ENCODE measurements around the gene NIPSNAP3A.
A peak's percentile ranks its signal among the peaks of the same experiment; 100 is the strongest.
"Not testable (repeated sequence)": the region's sequence is repeated elsewhere in the genome, so short reads cannot be mapped to it uniquely, and the experiment has no call there.

The NIPSNAP3A gene

DNA sequence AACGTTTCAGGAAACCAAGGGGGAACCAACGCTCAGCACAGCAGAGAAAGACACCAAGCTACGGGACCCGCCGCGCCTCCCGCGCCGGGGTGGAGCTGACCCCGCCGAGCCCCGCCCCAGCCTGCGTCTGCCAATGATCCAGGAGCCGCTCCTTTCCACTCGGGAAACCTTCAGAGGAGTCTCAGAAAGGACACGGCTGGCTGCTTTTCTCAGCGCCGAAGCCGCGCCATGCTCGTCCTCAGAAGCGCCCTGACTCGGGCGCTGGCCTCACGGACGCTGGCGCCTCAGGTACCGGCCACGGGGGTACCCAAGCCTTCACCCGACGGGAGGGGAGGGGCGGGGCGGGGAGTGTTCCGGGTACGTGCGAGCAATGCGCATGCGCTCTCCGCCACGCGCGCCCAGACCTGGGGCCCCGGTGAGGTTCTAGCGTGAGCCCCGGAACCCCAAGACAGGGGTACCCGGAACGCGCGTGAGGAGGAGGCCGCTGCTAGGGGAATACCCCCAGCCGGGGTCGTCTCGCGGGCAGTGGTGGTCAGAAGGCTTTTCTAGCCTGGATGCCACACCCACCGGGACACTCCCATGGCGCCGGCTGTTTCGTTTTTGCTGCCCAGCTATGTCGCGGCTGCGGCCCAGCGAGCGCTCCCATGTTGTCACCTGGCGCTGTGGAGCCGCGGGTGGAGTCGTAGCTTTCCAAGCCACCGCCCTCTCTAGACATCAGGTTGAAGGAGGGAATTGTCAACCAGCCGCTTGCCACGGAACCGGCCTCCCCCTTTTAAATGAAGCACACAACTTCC lies at the start of gene NIPSNAP3A:
Gene NIPSNAP3A (plus strand): TSS at position 119 of the 794 bp plus-strand sequence. CDS start 110 bp downstream, at position 229.
- peak; percentile 86 for DNase-seq (ENCODE audit: low spot score)

DNA sequence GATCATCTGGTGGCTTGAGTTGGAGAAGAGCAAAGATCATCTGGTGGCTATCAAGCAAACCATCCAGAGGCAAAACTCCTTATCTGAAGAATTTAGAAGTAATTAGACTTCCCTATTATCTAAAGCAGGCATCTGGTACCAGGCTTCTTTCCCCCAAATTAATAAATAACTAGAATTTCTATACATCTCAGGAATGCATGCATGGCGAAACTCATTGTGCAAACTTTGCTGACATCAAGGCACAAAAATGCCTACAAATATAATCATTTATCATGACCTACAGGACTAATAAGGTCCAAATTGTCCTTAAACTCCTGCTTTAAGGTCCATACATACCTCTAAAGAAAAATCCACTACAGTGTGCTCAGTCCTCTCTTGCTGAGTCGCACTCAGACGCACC lies 47.2 kb upstream of the NIPSNAP3A start:
- no peak for DNase-seq (ENCODE audit: low spot score)

DNA sequence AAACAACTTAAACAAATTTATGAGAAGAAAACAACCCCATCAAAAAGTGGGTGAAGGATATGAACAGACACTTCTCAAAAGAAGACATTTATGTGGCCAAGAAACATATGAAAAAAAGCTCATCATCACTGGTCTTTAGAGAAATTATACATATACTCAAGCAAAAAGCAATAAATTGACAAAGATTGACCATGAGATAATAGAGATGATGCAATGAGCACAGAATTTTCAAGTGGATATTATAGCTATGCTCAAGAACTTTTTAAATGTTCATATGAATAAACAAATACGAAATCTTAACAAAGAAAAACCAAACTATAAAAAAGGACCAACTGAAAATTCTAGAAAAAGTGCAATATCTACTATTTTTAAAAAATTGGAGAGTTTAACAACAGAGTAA lies 38.7 kb upstream of the NIPSNAP3A start:
- not testable (repeated sequence) for DNase-seq (ENCODE audit: low spot score)

- DNase-seq (ENCODE audit: low spot score), result no peak
Measured at GRCh38 chr9:104711604-104712003, 35.9 kb upstream of the NIPSNAP3A start.

GRCh38 chr9:104725014-104725413 lies 22.5 kb upstream of the NIPSNAP3A start:
- no peak for DNase-seq (ENCODE audit: low spot score)

- DNase-seq (ENCODE audit: low spot score), result no peak
Measured at GRCh38 chr9:104738452-104738851, 9.0 kb upstream of the NIPSNAP3A start.

DNA sequence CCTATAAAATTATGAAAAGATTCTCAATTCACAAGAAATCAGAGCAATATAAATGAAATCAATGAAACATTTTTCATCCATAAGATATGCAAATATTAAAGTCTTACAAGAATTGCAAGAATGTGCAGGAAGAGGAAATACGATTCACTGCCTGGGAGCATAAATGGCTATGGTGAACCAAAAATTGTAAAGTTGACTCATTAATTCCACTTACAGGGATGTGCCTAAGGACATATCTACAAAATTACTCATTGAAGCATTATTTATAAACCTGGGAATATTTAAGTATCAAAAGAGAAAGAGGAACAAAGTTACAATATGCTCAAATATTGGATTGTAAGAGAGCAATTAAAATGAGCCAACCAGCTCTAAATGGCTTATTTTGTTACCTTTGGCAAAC lies 6.9 kb upstream of the NIPSNAP3A start:
- DNase-seq (ENCODE audit: low spot score), result no peak

- peak; percentile 72 for DNase-seq (ENCODE audit: low spot score)
Measured at GRCh38 chr9:104743376-104743985, 4.0 kb upstream of the NIPSNAP3A start.

DNA sequence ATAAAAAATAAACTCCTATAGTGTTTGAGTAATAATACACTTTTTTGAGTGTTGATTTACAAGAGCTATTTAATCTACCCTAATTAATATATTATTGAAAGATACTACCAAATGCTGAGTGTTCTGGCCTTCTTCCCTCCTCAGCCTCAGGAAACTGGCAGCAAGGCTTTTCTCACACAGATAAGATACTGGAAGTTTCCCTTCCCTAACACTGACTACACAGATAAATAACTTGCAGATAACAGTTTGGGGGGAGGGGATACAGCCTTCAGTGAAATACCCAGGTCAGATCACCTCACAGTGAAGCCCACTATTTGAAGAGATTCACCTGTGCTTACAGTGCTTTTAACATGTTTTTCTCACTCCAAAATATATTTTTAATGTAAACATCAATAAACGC lies 1.6 kb upstream of the NIPSNAP3A start:
- no peak for DNase-seq (ENCODE audit: low spot score)

DNA sequence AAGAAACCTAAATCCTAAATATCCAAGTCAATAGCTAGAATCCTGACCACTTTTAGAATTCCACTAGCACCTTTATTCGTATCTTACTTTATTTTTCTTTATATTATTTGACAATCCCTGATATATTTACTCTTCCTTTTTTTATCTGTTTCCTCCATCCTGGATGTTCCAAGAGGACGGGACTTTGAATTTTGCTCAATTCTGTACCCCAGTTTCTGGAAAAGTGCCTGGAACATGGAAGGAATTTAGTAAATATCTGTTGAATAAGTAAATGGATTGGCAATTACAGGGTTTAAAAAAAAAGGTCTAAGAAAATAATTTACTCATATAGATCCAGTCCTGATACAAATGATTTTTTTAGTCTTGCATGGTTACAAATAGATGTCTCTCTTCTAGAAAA lies 1.2 kb upstream of the NIPSNAP3A start:
- DNase-seq (ENCODE audit: low spot score), result no peak

- no peak for DNase-seq (ENCODE audit: low spot score)
Measured at GRCh38 chr9:104746798-104747197, 685 bp upstream of the NIPSNAP3A start.

- no peak for DNase-seq (ENCODE audit: low spot score)
Measured at GRCh38 chr9:104747245-104747564, 278 bp upstream of the NIPSNAP3A start.

- DNase-seq (ENCODE audit: low spot score), result no peak
Measured at GRCh38 chr9:104748359-104749031, 1.0 kb downstream of the NIPSNAP3A start.

- DNase-seq (ENCODE audit: low spot score), result no peak
Measured at GRCh38 chr9:104750185-104750767, 2.8 kb downstream of the NIPSNAP3A start.

DNA sequence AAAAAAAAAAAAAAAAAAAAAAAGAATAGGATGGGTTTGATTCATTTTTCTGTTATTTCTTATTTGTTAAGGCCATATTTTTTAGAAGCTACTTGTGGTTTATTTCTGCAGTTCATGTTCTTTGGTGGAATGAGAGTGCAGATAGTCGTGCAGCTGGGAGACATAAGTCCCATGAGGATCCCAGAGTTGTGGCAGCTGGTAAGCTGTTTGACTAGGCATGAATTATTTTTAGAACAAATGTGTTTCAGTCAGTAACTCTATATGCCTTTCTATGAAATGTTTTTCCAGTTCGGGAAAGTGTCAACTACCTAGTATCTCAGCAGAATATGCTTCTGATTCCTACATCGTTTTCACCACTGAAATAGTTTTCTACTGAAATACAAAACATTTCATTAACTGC lies 11.5 kb downstream of the NIPSNAP3A start:
- no peak for DNase-seq (ENCODE audit: low spot score)

DNA sequence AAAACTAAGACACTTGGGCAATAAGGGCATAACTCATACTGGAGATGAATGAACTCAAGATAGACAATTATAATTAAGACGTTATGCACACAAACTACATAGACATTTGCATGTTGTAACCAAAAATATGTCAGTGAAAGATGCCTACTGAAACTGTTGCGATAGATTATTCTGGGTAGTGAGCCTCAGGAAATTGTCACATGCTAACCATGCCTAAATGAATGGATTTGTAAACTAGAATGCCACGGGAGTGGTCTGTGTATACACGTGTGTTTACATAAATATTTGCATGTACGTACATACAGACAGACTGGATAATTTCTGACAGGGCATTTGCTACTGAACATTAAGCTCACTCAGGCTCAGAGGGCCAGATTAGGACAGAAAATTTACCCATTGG lies 17.7 kb downstream of the NIPSNAP3A start:
- DNase-seq (ENCODE audit: low spot score), result no peak

- no peak for DNase-seq (ENCODE audit: low spot score)
Measured at GRCh38 chr9:104766025-104766424, 18.5 kb downstream of the NIPSNAP3A start.

DNA sequence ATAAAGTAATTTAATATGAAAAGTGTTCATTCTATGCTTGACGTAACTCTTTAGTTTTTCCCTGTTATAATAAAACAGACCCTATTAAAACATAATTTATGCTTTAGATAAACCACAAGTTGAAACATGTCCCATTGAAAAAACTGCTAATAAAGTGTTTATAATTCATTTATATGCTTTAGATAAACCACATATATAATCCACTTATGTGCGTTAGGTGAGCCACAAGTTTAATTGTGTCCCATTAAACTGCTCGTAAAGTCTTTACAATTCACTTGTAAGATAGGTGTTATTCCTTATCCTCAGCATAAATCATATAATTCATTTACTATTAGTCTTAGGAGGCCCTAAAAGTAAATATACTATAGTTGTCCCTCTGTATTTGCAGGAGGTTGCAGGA lies 20.0 kb downstream of the NIPSNAP3A start:
- DNase-seq (ENCODE audit: low spot score), result no peak

- DNase-seq (ENCODE audit: low spot score), result not testable (repeated sequence)
Measured at GRCh38 chr9:104769029-104769428, 21.5 kb downstream of the NIPSNAP3A start.

DNA sequence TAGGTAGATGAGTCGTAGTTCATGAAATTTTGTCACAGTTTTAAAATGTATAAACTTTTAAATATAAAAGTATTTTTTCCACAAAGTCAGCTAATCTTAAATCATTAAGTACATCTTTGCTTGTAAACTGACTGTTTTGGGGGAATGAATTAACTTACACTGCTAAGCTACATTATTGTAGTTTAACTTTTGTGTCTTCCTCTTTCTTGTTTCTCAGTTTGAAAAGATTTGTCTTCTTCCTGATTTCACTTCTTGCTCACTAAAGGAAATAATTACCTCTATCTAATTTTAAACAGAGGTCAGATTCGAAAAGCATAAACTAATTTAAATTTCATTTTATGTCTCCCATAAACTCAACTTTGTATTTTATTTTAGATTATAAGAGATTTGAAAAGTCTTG lies 22.2 kb downstream of the NIPSNAP3A start:
- DNase-seq (ENCODE audit: low spot score), result no peak

GRCh38 chr9:104772714-104773510 lies 25.4 kb downstream of the NIPSNAP3A start:
- DNase-seq (ENCODE audit: low spot score), result no peak

DNA sequence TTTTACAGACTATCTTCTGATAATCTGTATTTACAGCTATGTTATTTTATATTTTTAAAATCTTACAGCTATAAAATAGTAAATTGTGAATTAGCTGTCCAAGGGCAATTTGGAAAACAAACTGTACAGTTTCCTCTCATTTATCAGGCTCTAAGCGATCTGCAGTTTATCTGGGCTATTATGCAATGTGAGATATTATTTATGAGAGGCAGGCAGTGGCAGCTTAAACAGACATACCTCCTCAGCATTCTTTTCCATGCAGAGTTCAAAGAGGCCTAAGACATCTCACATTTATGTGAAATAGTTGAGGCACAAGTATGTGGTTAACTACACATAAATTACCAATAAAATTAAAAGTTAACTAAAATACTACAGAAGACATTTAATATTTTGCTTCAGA lies 26.6 kb downstream of the NIPSNAP3A start:
- DNase-seq (ENCODE audit: low spot score), result no peak
